ENCODE results near the gene C14orf119. TPM values are rescaled to one million over a fixed set of nuclear protein-coding genes. Genes with fewer than 3 reads are reported as not detected.

Gene C14orf119
- polyA plus RNA-seq, 1 donor from 2014 or later: 68.7 TPM

DNA sequence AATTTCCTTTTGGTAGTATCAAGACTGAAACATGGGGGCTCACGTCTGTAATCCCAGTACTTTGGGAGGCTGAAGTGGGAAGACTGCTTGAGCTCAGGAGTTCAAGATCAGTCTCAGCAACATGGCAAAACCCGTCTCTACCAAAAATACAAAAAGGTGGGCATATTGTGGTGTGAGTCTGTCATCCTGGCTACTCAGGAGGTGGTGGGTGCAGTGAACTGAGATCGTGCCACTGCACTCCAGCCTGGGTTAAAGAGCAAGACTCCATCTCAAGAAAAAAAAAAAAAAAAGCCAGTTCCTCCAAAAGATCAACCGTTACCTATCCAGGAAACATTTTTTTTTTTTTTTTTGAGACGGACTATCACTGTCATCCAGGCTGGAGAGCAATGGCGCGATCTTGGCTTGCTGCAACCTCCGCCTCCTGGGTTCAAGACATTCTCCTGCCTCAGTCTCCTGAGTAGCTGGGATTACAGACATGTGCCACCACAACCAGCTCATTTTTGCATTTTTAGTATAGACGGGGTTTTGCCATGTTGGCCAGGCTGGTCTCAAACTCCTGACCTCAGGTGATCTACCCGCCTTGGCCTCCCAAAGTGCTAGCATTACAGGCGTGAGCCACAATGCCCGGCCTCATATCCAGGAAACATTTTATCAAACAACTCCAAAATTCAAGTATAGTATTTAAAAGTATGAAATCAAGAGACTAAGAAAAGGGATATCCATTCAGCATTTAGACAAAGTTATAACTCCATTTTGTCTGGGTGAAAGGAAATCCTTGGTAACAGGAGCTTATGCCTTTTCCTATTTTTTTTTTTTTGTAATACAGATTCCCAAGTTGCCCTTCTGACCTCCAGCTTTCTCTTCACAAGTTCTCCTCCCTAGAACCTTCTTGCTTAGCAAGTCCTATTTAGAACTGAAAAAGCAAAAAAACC lies 3.7 kb upstream of the C14orf119 start:
- peaks cover 3% of the 10 kb centered on the region for H3K36me3 Mint-ChIP-seq
- H3K4me1 Mint-ChIP-seq: peaks cover 5 to 25% (median 13%) of the 10 kb centered on the region in 3 donors
- no peaks in the 10 kb centered on the region for H3K9me3 Mint-ChIP-seq
- peak overlapping the region in 1 of 4 donors; percentile 56 for H3K4me3 Mint-ChIP-seq
- no peaks in the 10 kb centered on the region for H3K27me3 Mint-ChIP-seq
- H3K27ac Mint-ChIP-seq: no peak overlapping the region

DNA sequence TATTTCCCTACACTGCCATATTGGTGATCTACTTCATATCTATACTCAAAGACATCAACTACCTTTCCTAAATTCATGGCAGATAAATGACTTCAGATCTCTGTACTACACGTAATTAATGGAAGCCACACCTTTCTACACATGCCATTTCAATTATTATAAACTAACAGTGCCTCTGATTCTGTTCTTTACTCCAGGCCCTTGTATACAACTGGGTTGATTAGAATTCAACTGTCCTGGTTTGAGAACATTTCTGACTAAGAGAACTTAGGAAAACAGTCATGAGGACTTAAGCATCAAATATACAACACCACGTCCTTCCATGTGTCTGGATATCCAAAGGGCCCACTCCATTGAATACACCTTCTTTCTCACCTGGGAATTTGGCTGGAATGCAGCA lies 2.2 kb upstream of the C14orf119 start:
- Mint-ChIP-seq H3K4me3 (peak overlapping the region in 3 of 4 donors; percentile 25 to 79 (median 65)), H3K27me3 (no peaks in the 10 kb centered on the region), H3K36me3 (no peaks in the 10 kb centered on the region), H3K27ac (peak overlapping the region in 1 of 3 donors; percentile 39), H3K4me1 (peaks cover 8 to 33% (median 13%) of the 10 kb centered on the region in 3 donors), H3K9me3 (no peaks in the 10 kb centered on the region)

DNA sequence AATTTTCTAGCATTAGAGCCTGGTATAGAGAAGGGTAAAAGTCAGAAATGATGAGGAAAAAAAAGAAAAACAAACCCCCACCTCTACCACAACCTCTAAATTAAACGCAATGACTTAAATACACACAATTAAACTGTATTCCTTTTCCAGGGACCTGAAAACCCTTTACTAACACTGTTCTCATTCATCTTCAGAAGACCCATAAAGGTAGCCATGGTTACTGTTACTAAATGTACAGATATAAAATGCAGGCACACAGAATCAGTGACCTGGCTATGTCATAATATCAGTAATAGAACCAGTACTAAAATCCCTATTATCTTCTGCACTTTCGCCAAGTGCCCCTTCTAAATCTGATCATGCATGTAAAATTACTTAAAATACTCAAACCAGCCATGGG lies 1.8 kb upstream of the C14orf119 start:
- Mint-ChIP-seq H3K36me3 (no peaks in the 10 kb centered on the region), H3K4me3 (peak overlapping the region in 1 of 4 donors; percentile 65), H3K27ac (peak overlapping the region in 1 of 3 donors; percentile 39), H3K27me3 (no peaks in the 10 kb centered on the region), H3K9me3 (no peaks in the 10 kb centered on the region), H3K4me1 (peaks cover 8 to 33% (median 13%) of the 10 kb centered on the region in 3 donors)

DNA sequence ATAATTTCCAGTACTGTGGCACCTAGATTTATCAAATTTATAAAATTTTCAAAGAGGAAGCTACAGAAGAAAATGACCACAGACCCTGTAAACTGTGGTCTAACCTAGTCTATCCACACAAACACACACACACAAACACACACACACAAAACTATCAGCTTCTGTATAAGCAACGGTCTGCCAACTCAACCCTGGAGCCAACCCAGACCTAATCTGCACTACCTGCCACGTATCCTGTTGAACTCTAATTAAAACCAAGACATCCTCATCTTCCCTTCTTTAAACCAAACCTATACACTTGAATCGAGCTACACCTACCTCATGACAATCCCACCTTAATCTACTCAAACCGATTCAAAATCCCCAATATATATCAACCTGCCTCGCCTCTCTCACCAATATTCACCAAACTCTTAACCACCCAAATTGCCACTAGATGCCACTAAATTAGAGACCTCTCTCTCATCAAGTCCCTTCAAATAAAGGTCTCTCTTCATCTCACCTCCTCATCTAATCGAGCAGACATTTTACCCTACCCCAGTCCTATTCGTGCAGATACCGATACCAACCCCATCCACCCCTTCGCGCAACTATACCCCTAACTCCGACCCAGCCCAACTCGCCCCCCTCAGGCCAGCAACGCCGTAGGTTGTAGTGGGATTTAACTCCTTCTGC lies 1.2 kb upstream of the C14orf119 start:
- Mint-ChIP-seq H3K27ac (no peak overlapping the region), H3K27me3 (no peaks in the 10 kb centered on the region), H3K4me3 (no peak overlapping the region), H3K9me3 (no peaks in the 10 kb centered on the region), H3K4me1 (peaks cover 8 to 33% (median 13%) of the 10 kb centered on the region in 3 donors), H3K36me3 (no peaks in the 10 kb centered on the region)

DNA sequence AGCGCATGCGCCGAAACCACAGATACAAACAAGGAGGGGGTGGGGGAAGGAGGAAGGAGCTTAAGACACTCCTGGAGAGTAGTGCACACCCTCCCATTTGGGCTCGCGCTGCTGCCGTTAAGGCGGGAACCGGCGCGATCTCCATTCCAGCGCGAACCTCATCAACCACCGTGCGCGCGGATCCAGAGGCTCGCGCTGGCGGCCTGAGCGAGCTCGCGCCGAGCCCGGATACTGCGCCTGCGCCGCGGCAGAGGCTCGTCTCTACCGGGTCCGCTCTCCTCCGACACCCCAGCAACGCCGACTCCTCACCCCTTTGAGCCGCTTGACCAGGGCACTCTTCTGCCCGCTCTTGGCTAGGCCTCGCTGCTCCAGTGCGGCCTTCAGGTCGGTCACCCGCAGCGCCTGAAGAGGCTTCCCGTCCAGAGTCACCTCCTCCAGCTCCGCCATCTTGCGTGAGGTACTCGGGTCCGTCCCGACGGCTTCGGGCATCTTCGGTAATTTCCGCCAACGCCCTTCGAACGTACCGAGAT lies 574 bp upstream of the C14orf119 start, which contains the start of gene ACIN1:
Gene ACIN1, minus strand, starts transcription at position 471 of the 530 bp plus-strand sequence. Its CDS starts 24 bp downstream, at position 447.
- no peak within 1 kb of the TSS for H3K27ac Mint-ChIP-seq
- H3K27me3 Mint-ChIP-seq: no peaks in the 10 kb centered on the region
- no peaks in the 10 kb centered on the region for H3K9me3 Mint-ChIP-seq
- peaks cover 8 to 35% (median 13%) of the 10 kb centered on the region in 3 donors for H3K4me1 Mint-ChIP-seq
- peaks cover 1% of the 10 kb centered on the region for H3K36me3 Mint-ChIP-seq
- no peak within 1 kb of the TSS for H3K4me3 Mint-ChIP-seq

DNA sequence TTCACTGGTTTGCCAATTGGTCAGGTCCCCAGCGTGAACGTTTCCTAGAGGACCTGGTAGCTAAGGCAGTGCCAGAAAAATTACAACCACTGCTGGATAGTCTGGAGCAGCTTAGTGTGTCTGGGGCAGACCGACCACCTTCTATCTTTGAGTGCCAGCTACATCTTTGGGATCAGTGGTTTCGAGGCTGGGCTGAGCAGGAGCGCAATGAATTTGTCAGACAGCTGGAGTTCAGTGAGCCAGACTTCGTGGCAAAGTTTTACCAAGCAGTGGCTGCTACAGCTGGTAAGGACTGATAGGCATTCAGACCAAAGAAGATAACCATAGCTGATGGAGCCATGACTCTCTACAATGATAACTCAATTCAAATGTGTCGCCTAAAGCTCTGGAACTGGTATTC lies 2.5 kb downstream of the C14orf119 start:
- peaks cover 2% of the 10 kb centered on the region for H3K36me3 Mint-ChIP-seq
- H3K9me3 Mint-ChIP-seq: no peaks in the 10 kb centered on the region
- H3K4me3 Mint-ChIP-seq: peak overlapping the region in 1 of 4 donors; percentile 86
- no peaks in the 10 kb centered on the region for H3K27me3 Mint-ChIP-seq
- H3K4me1 Mint-ChIP-seq: peaks cover 8 to 28% (median 12%) of the 10 kb centered on the region in 3 donors
- no peak overlapping the region for H3K27ac Mint-ChIP-seq

DNA sequence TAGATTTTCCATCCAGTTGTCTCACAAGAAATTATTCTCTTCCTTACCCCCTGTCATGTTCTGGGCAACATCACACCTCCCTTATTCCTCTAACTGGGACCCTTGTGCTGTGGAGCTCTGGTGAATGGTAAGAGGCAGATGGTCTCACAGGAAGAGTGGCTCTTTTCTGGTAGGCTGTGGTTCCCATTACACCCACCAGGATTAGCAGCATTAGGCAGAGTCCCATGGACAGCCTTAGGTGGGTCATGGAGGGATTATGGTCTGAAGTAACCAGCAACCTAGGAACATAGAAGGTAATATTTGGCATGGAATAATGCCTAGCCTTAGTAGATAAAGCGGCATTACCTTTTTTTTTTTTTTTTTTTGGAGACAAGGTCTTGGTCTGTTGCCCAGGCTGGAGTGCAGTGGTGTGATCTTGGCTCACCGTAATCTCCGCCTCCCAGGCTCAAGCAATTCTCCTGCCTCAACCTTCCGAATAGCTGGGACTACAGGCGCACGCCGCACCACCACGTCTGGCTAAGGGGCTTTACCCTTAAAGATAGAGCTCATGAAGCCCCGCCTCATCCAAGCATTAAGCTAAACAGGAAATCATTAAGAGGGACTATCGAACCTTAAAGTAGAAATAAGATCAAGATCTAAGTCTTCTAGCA lies 4.0 kb downstream of the C14orf119 start:
- H3K4me3 Mint-ChIP-seq: no peak overlapping the region
- H3K27me3 Mint-ChIP-seq: no peaks in the 10 kb centered on the region
- H3K4me1 Mint-ChIP-seq: peaks cover 6 to 18% (median 8%) of the 10 kb centered on the region in 3 donors
- no peak overlapping the region for H3K27ac Mint-ChIP-seq
- peaks cover 2% of the 10 kb centered on the region for H3K36me3 Mint-ChIP-seq
- H3K9me3 Mint-ChIP-seq: no peaks in the 10 kb centered on the region

DNA sequence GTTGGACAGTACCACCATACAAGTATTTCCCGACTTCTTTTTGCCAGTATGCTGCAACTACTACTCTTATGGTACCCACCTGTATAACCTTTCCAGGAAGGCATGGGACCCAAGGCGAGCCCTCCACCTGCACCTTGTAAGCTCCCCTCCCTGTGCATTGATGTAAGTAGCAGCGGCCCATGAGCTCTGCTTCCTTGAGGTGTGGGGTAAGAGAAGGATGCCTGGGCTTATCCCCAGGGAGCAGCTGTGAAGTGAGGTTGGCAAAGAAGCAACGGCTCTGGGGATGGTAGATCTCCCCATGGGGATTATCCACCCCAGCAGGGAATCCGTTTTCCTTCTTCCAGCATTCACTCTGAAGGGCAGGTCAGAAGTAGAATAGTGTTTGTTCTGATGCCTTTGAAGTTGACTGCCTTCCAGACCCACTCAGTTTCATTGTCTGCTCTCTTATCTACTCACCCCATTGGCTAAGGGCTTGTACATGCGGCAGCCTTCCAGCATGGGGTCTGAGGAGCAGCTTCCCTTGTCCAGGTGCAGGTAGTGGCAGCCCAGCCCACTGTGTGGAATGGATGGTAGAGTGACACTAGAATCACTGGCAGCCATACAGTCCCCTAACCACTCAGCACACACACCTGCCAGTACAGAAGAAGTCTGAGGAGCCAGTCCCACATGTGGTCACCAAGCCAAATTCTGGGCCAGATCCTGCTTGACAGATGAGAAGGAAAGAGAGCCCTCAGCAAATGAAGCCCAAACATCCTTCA lies 6.1 kb downstream of the C14orf119 start:
- peaks cover 2% of the 10 kb centered on the region for H3K36me3 Mint-ChIP-seq
- H3K4me3 Mint-ChIP-seq: no peak overlapping the region
- H3K4me1 Mint-ChIP-seq: peaks cover 8 to 20% (median 8%) of the 10 kb centered on the region in 3 donors
- no peaks in the 10 kb centered on the region for H3K9me3 Mint-ChIP-seq
- no peak overlapping the region for H3K27ac Mint-ChIP-seq
- H3K27me3 Mint-ChIP-seq: no peaks in the 10 kb centered on the region

DNA sequence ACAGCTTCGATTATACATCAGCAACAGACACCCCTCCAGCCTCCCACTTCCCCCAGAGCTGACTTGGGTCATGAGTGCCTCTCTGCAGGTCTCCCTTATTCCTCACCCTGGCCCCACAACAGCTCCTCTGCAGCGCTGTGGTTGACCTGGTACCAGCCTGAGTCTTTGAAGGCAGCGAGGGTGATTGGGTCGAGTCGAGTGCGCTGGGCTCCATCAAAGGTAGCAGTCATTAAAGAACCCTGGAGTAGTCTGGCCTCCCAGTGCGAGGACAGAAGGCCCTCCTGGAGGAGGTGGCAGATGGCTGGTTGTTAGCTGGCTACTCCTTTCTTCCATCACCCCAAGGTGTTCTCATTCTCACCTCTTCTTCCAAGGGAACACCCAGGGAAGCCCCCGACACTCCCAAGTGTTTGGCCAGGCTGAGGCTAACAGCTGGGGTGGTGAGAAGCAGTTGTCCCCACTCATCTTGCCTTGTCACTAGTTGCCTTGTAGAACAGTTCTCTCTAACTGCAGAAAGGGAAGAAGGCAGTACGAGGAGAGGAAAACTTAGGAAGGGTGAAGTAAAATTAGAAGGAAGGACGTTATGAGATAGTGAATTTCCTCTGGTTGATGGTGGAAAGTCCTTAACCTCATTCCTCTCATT lies 6.8 kb downstream of the C14orf119 start:
- no peak overlapping the region for H3K27ac Mint-ChIP-seq
- peaks cover 2% of the 10 kb centered on the region for H3K36me3 Mint-ChIP-seq
- H3K4me3 Mint-ChIP-seq: no peak overlapping the region
- H3K9me3 Mint-ChIP-seq: no peaks in the 10 kb centered on the region
- H3K27me3 Mint-ChIP-seq: no peaks in the 10 kb centered on the region
- H3K4me1 Mint-ChIP-seq: peaks cover 5 to 17% (median 10%) of the 10 kb centered on the region in 3 donors

DNA sequence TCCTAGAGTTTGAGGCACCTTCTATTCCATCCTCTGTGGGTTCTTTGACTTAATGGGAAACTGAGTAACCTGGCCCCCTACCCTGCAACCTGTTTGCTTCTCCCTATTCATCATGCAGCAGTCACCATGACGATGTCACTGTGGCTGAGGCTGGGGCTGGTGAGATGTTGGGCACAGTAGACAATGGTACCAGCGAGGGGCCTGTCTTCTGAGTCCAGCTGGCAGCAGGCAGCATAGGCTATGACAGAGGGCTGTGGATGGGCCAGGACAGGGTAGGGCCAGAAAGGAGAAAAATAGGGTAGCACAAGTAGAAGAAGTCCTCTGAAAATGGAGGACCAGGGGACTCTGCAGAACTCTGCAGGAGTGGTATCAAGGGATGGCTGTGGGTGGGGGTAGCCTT lies 7.5 kb downstream of the C14orf119 start:
- Mint-ChIP-seq H3K4me1 (peaks cover 0 to 10% (median 6%) of the 10 kb centered on the region in 3 donors), H3K9me3 (no peaks in the 10 kb centered on the region), H3K4me3 (no peak overlapping the region), H3K27ac (no peak overlapping the region), H3K27me3 (no peaks in the 10 kb centered on the region), H3K36me3 (peaks cover 2% of the 10 kb centered on the region)

DNA sequence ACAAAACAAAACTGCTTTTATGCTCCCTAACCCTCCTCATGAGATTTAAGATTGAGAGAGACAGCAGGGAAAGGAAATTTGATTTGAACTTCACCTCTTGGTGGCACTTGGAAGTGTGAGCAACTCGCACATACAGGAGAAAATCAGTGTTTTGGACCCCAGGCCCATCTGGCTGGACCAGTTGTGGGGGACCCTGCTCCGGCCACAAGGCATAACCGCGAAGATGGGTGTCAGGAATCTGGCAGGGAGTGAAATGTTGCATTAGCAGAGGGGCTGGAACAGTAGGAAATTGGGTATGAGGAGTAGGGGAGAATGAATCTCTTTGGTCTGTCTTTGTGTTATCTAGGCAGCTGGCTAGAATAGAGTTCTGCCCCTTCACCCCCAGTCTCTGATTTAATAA lies 8.3 kb downstream of the C14orf119 start:
- Mint-ChIP-seq H3K4me1 (peaks cover 0 to 9% (median 6%) of the 10 kb centered on the region in 3 donors), H3K4me3 (no peak overlapping the region), H3K27ac (no peak overlapping the region), H3K27me3 (no peaks in the 10 kb centered on the region), H3K36me3 (peaks cover 2% of the 10 kb centered on the region), H3K9me3 (no peaks in the 10 kb centered on the region)

DNA sequence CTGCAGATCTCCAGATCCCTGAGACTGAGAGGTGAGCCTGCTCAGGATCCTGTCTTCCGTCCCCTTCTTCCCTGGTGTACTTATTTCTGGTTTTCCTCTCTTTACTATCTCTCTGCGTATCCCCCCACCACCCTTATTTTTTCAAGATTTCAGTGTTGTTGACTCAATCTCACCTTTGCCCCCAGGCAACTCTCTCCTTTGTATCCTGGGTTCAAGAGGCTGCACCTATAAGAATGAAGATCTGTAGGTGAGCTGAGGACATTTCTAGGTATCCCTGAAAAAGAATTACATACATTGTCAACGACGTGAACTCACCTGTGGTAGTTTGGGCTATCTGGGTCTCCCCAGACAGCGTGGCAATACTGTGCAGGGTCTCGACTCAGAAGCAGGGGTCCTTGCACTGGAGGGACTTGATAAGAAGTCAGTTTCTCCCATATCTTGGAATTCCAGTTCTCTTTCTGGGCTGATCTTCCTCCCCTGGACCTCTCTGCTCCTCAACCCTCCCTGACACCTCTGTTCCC lies 8.8 kb downstream of the C14orf119 start:
- H3K4me3 Mint-ChIP-seq: no peak overlapping the region
- peaks cover 2% of the 10 kb centered on the region for H3K36me3 Mint-ChIP-seq
- no peaks in the 10 kb centered on the region for H3K27me3 Mint-ChIP-seq
- peaks cover 0 to 9% (median 6%) of the 10 kb centered on the region in 3 donors for H3K4me1 Mint-ChIP-seq
- H3K9me3 Mint-ChIP-seq: no peaks in the 10 kb centered on the region
- H3K27ac Mint-ChIP-seq: no peak overlapping the region

DNA sequence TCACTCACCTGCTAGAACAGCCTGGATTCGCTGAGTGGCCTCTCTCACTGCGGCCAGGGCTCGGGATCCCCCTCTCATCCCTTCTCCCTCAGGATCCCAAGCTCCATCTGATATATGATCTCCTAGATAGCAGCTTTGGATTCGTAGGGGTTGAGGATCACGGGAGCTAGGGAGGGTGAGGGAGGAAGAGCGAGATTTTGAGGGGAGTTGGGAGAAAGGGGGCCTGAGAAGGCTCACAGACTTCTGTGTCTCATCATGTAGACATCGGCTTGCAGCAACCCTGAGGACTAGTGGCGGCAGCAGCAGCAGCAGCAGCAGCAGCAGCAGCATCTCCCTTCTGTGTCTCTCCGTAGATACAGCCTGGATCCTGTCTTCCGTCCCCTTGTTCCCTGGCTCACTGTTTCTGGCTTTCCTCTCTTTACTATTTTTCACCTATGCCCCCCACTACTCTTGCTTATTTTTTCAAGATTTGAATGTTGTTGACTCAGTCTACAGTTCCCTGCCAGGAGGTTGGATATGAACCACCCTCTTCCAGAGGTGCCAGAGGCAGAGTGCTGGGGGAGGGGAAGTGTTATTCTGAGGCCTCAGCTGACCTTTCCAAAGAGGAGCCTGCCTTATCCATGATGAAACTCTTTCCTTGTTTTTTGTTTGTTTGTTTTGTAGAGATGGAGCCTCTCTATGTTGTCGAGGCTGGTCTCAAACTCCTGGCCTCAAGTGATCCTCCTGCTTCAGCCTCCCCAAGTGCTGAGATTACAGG lies 9.5 kb downstream of the C14orf119 start, which contains the start of gene CIROP:
Gene CIROP, minus strand, starts transcription at position 399 of the 757 bp plus-strand sequence. Its CDS starts 69 bp downstream, at position 330.
- Mint-ChIP-seq H3K27me3 (no peaks in the 10 kb centered on the region), H3K4me1 (peaks cover 0 to 7% (median 6%) of the 10 kb centered on the region in 3 donors), H3K9me3 (no peaks in the 10 kb centered on the region), H3K27ac (no peak within 1 kb of the TSS), H3K4me3 (no peak within 1 kb of the TSS), H3K36me3 (peaks cover under 1% of the 10 kb centered on the region)

Measured in IgD-negative memory B cell (primary cell).